HG02973 (cell line): ENCODE results near the gene CEPT1.
"Not testable (repeated sequence)": the region's sequence is repeated elsewhere in the genome, so short reads cannot be mapped to it uniquely, and the experiment has no call there.

Source experiments
- ATAC-seq: cut with Tn5 transposase; IDR thresholded peaks from one replicate; pipeline ENCODE4 v1.9.1; 2021; ENCODE audit warnings: moderate library complexity; ENCODE audit not compliant: unreplicated experiment

The CEPT1 gene

GRCh38 chr1:111139956-111140679, at the start of gene CEPT1, which contains the start of gene DRAM2:
TSS of gene CEPT1 (plus strand) at chr1:111140223. CDS start at chr1:111147715, 7,492 bp downstream.
TSS of gene DRAM2 (minus strand) at chr1:111140093. CDS start at chr1:111131554, 8,539 bp downstream.
- ATAC-seq: peak; percentile 51

- ATAC-seq: not testable (repeated sequence)
Observed at GRCh38 chr1:111095421-111095820, 44.6 kb upstream of the CEPT1 start.

- ATAC-seq: no peak
Observed at GRCh38 chr1:111097356-111098099, 42.5 kb upstream of the CEPT1 start.

- ATAC-seq: no peak
Observed at GRCh38 chr1:111099289-111099688, 40.7 kb upstream of the CEPT1 start.

- ATAC-seq: no peak
Observed at GRCh38 chr1:111101854-111102642, 38.0 kb upstream of the CEPT1 start.

GRCh38 chr1:111104981-111105380, 35.0 kb upstream of the CEPT1 start:
- no peak for ATAC-seq

- no peak for ATAC-seq
Observed at GRCh38 chr1:111110197-111110899, 29.7 kb upstream of the CEPT1 start.

- no peak for ATAC-seq
Observed at GRCh38 chr1:111116496-111116895, 23.5 kb upstream of the CEPT1 start.

GRCh38 chr1:111126354-111126753, 13.7 kb upstream of the CEPT1 start:
- no peak for ATAC-seq

- peak; percentile 70 for ATAC-seq
Observed at GRCh38 chr1:111127923-111128643, 11.9 kb upstream of the CEPT1 start.

- ATAC-seq: no peak
Observed at GRCh38 chr1:111129376-111129775, 10.6 kb upstream of the CEPT1 start.

- no peak for ATAC-seq
Observed at GRCh38 chr1:111131693-111132092, 8.3 kb upstream of the CEPT1 start.

GRCh38 chr1:111133866-111134265, 6.2 kb upstream of the CEPT1 start:
- ATAC-seq: no peak

- peak; percentile 20 for ATAC-seq
Observed at GRCh38 chr1:111139324-111139955, 583 bp upstream of the CEPT1 start.

GRCh38 chr1:111140680-111140967, 601 bp downstream of the CEPT1 start:
- ATAC-seq: no peak

- ATAC-seq: no peak
Observed at GRCh38 chr1:111141245-111142220, 1.5 kb downstream of the CEPT1 start.

GRCh38 chr1:111142356-111142975, 2.4 kb downstream of the CEPT1 start:
- no peak for ATAC-seq

- no peak for ATAC-seq
Observed at GRCh38 chr1:111145542-111145941, 5.5 kb downstream of the CEPT1 start.
